ENCODE measurements around the gene LDB2.

DNA sequence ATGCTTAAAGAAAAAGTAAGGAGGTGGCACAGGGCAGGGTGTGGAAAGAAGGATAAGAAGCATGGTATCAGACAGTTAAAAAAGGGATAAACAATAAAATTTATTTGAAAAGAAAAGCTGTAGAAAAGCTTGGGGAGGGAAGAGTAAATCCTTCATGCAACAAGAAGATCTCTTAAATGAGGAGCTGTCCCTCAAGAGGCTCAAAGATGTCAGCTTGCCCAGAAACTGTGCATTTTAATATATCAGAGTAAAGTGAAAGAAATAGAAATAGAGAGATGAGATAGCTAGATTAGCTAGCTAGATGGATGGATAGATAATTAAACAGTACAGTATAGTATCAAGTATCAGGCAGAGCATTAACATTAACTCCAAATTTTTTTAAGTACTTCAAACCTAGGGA is 170.3 kb downstream of the LDB2 start:
- TF ChIP-seq, protein P1, sequence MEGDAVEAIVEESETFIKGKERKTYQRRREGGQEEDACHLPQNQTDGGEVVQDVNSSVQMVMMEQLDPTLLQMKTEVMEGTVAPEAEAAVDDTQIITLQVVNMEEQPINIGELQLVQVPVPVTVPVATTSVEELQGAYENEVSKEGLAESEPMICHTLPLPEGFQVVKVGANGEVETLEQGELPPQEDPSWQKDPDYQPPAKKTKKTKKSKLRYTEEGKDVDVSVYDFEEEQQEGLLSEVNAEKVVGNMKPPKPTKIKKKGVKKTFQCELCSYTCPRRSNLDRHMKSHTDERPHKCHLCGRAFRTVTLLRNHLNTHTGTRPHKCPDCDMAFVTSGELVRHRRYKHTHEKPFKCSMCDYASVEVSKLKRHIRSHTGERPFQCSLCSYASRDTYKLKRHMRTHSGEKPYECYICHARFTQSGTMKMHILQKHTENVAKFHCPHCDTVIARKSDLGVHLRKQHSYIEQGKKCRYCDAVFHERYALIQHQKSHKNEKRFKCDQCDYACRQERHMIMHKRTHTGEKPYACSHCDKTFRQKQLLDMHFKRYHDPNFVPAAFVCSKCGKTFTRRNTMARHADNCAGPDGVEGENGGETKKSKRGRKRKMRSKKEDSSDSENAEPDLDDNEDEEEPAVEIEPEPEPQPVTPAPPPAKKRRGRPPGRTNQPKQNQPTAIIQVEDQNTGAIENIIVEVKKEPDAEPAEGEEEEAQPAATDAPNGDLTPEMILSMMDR (IDR thresholded peaks at IDR 0.05), result no peak
- no peak for TF ChIP-seq POLR2A (IDR thresholded peaks at IDR 0.05; ENCODE audit: low read length)
- TF ChIP-seq SMC3 (IDR thresholded peaks at IDR 0.05), result no peak
- TF ChIP-seq RAD21 (conservative IDR thresholded peaks at IDR 0.05 in 1 of 2, IDR thresholded peaks at IDR 0.05 in 1 of 2), result no peak
- TF ChIP-seq FOSL2 (IDR thresholded peaks at IDR 0.05), result no peak
- TF ChIP-seq FOSL2 (CRISPR knock-in tag; IDR thresholded peaks at IDR 0.05), result no peak
- TF ChIP-seq, protein P2, sequence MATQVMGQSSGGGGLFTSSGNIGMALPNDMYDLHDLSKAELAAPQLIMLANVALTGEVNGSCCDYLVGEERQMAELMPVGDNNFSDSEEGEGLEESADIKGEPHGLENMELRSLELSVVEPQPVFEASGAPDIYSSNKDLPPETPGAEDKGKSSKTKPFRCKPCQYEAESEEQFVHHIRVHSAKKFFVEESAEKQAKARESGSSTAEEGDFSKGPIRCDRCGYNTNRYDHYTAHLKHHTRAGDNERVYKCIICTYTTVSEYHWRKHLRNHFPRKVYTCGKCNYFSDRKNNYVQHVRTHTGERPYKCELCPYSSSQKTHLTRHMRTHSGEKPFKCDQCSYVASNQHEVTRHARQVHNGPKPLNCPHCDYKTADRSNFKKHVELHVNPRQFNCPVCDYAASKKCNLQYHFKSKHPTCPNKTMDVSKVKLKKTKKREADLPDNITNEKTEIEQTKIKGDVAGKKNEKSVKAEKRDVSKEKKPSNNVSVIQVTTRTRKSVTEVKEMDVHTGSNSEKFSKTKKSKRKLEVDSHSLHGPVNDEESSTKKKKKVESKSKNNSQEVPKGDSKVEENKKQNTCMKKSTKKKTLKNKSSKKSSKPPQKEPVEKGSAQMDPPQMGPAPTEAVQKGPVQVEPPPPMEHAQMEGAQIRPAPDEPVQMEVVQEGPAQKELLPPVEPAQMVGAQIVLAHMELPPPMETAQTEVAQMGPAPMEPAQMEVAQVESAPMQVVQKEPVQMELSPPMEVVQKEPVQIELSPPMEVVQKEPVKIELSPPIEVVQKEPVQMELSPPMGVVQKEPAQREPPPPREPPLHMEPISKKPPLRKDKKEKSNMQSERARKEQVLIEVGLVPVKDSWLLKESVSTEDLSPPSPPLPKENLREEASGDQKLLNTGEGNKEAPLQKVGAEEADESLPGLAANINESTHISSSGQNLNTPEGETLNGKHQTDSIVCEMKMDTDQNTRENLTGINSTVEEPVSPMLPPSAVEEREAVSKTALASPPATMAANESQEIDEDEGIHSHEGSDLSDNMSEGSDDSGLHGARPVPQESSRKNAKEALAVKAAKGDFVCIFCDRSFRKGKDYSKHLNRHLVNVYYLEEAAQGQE (IDR thresholded peaks at IDR 0.05), result no peak
- TF ChIP-seq, protein P3, sequence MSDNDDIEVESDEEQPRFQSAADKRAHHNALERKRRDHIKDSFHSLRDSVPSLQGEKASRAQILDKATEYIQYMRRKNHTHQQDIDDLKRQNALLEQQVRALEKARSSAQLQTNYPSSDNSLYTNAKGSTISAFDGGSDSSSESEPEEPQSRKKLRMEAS (IDR thresholded peaks at IDR 0.05), result no peak
- TF ChIP-seq CBX8 (IDR thresholded peaks at IDR 0.05), result no peak
- no peak for TF ChIP-seq GATA3 (IDR thresholded peaks at IDR 0.05; ENCODE audit: borderline replicate concordance)
- TF ChIP-seq MYC (IDR thresholded peaks at IDR 0.05; ENCODE audit: borderline replicate concordance, low read length), result no peak
- TF ChIP-seq, protein P4, sequence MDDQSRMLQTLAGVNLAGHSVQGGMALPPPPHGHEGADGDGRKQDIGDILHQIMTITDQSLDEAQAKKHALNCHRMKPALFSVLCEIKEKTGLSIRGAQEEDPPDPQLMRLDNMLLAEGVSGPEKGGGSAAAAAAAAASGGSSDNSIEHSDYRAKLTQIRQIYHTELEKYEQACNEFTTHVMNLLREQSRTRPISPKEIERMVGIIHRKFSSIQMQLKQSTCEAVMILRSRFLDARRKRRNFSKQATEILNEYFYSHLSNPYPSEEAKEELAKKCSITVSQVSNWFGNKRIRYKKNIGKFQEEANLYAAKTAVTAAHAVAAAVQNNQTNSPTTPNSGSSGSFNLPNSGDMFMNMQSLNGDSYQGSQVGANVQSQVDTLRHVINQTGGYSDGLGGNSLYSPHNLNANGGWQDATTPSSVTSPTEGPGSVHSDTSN (IDR thresholded peaks at IDR 0.05), result no peak
- TF ChIP-seq CEBPB (IDR thresholded peaks at IDR 0.05), result no peak

Measured in A549 (cell line).